ENCODE results near the gene GLS2. TPM values are rescaled to one million over a fixed set of nuclear protein-coding genes. Genes with fewer than 3 reads are reported as not detected.
"Not testable (repeated sequence)": the region's sequence is repeated elsewhere in the genome, so short reads cannot be mapped to it uniquely, and the experiment has no call there.

The GLS2 gene
- total RNA-seq, 1 donor from 2014 or later = not detected

GRCh38 chr12:56449622-56449984 lies 38.4 kb downstream of the GLS2 start:
- no peak for DNase-seq (ENCODE audit: extremely low spot score, unreplicated experiment)
- H3K27me3 Mint-ChIP-seq (ENCODE audit: unreplicated experiment) = peaks cover 7% of the 10 kb centered on the region
- no peak for TF ChIP-seq CTCF (IDR thresholded peaks at IDR 0.05)
- no peaks in the 10 kb centered on the region for H3K9me3 Mint-ChIP-seq (ENCODE audit: unreplicated experiment)
- H3K27ac Mint-ChIP-seq (ENCODE audit: unreplicated experiment) = peak overlapping the region; percentile 98
- H3K4me3 Mint-ChIP-seq (ENCODE audit: unreplicated experiment) = peak overlapping the region; percentile 93
- H3K4me1 Mint-ChIP-seq (ENCODE audit: unreplicated experiment) = peaks cover 18% of the 10 kb centered on the region
- H3K36me3 Mint-ChIP-seq (ENCODE audit: unreplicated experiment) = no peaks in the 10 kb centered on the region

- peak within 1 kb of the TSS; percentile 93 for H3K4me3 Mint-ChIP-seq (ENCODE audit: unreplicated experiment)
- H3K36me3 Mint-ChIP-seq (ENCODE audit: unreplicated experiment) = no peaks in the 10 kb centered on the region
- peak within 1 kb of the TSS; percentile 98 for H3K27ac Mint-ChIP-seq (ENCODE audit: unreplicated experiment)
- peaks cover 4% of the 10 kb centered on the region for H3K27me3 Mint-ChIP-seq (ENCODE audit: unreplicated experiment)
- TF ChIP-seq CTCF (IDR thresholded peaks at IDR 0.05) = no peak
- no peaks in the 10 kb centered on the region for H3K9me3 Mint-ChIP-seq (ENCODE audit: unreplicated experiment)
- DNase-seq (ENCODE audit: extremely low spot score, unreplicated experiment) = peak; percentile 96
- peaks cover 18% of the 10 kb centered on the region for H3K4me1 Mint-ChIP-seq (ENCODE audit: unreplicated experiment)
Observed at GRCh38 chr12:56448860-56449621, 38.9 kb downstream of the GLS2 start, which contains the start of gene TIMELESS. TSS of gene TIMELESS (minus strand) at chr12:56449426. CDS start at chr12:56434170, 15,256 bp downstream.

GRCh38 chr12:56443208-56443607 lies 44.8 kb downstream of the GLS2 start:
- H3K4me1 Mint-ChIP-seq (ENCODE audit: unreplicated experiment); H3K27me3 Mint-ChIP-seq (ENCODE audit: unreplicated experiment); DNase-seq (ENCODE audit: extremely low spot score, unreplicated experiment); H3K36me3 Mint-ChIP-seq (ENCODE audit: unreplicated experiment); H3K27ac Mint-ChIP-seq (ENCODE audit: unreplicated experiment); H3K9me3 Mint-ChIP-seq (ENCODE audit: unreplicated experiment); H3K4me3 Mint-ChIP-seq (ENCODE audit: unreplicated experiment): not testable (repeated sequence)

GRCh38 chr12:56437430-56438176 lies 50.4 kb downstream of the GLS2 start:
- Mint-ChIP-seq H3K27me3 (ENCODE audit: unreplicated experiment) (no peaks in the 10 kb centered on the region), H3K27ac (ENCODE audit: unreplicated experiment) (no peak overlapping the region), H3K9me3 (ENCODE audit: unreplicated experiment) (no peaks in the 10 kb centered on the region), H3K4me3 (ENCODE audit: unreplicated experiment) (no peak overlapping the region), H3K36me3 (ENCODE audit: unreplicated experiment) (no peaks in the 10 kb centered on the region), H3K4me1 (ENCODE audit: unreplicated experiment) (no peaks in the 10 kb centered on the region)
- no peak for TF ChIP-seq CTCF (IDR thresholded peaks at IDR 0.05)
- no peak for DNase-seq (ENCODE audit: extremely low spot score, unreplicated experiment)

GRCh38 chr12:56434828-56435227 lies 53.1 kb downstream of the GLS2 start:
- Mint-ChIP-seq H3K27ac (ENCODE audit: unreplicated experiment) (no peak overlapping the region), H3K4me1 (ENCODE audit: unreplicated experiment) (no peaks in the 10 kb centered on the region)

More at GRCh38 chr12:56434828-56435227, 53.1 kb downstream of the GLS2 start:
- H3K36me3 Mint-ChIP-seq (ENCODE audit: unreplicated experiment) = peaks cover 7% of the 10 kb centered on the region
- TF ChIP-seq CTCF (IDR thresholded peaks at IDR 0.05) = no peak
- no peak for DNase-seq (ENCODE audit: extremely low spot score, unreplicated experiment)
- H3K9me3 Mint-ChIP-seq (ENCODE audit: unreplicated experiment) = no peaks in the 10 kb centered on the region
- no peak overlapping the region for H3K4me3 Mint-ChIP-seq (ENCODE audit: unreplicated experiment)
- H3K27me3 Mint-ChIP-seq (ENCODE audit: unreplicated experiment) = no peaks in the 10 kb centered on the region

All from osteocyte (in vitro differentiated cells).